ENCODE data around the gene VSX1.

Gene VSX1

DNA sequence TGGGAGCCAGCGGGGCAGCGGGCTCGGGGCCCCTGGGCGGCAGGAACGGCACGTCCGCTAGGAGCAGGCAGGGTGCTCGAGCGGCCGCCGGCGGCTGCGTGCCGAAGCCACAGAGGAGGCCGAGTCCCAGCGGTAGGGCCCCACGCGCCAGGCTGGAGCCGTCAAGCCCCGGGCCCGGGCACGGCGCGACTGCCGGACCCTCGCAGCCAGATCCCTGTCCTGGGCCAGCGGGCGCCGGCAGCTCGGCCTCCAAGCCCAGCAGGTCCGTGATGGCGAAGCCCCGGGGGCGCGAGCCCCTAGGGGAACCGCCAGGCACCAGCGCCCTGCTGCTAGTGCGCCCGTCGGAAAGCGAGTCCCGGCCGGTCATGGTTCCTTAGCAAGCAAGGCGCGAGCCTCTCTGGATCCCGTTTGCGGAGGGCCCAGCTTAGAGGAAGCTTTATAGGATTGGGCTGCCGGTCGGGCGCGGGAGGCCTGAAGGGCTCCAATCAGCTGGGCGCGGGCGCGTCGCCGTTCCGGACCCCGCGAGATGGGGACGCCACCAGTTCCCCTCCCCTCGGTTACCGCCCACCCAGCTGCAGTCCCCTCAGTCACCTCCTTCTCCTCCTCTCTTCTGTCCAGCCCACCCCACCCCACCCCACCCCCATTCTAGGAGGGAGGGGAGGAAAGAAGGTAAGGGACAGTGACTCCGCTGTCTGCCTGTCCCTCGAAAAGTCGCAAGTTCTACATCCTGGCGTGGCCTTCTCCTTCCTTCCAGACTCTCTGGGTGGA is at the start of gene VSX1:
Gene VSX1, minus strand, starts transcription at position 412 of the 768 bp plus-strand sequence. Its CDS starts 45 bp downstream, at position 367.
- no peak within 1 kb of the TSS for H3K4me3 ChIP-seq (ENCODE audit: low read length)
- peaks cover 96% of the 10 kb centered on the region for H3K27me3 ChIP-seq (ENCODE audit: control insufficient read depth, insufficient read depth, low read length)
- peaks cover 11% of the 10 kb centered on the region for H3K4me1 ChIP-seq (ENCODE audit: control insufficient read depth, insufficient read depth, low read length)
- H3K9ac ChIP-seq (ENCODE audit: low read length), result no peak within 1 kb of the TSS
- H3K9me3 ChIP-seq (ENCODE audit: control insufficient read depth, low read length), result no peaks in the 10 kb centered on the region
- H3K36me3 ChIP-seq (ENCODE audit: control insufficient read depth, insufficient read depth, low read length), result no peaks in the 10 kb centered on the region

GRCh38 chr20:25129908-25130307 is 48.0 kb upstream of the VSX1 start:
- Histone ChIP-seq H3K9me3 (ENCODE audit: control insufficient read depth, low read length) (no peaks in the 10 kb centered on the region), H3K36me3 (ENCODE audit: control insufficient read depth, insufficient read depth, low read length) (no peaks in the 10 kb centered on the region), H3K4me1 (ENCODE audit: control insufficient read depth, insufficient read depth, low read length) (peaks cover under 1% of the 10 kb centered on the region), H3K4me3 (ENCODE audit: low read length) (no peak overlapping the region), H3K9ac (ENCODE audit: low read length) (no peak overlapping the region), H3K27me3 (ENCODE audit: control insufficient read depth, insufficient read depth, low read length) (no peaks in the 10 kb centered on the region)

DNA sequence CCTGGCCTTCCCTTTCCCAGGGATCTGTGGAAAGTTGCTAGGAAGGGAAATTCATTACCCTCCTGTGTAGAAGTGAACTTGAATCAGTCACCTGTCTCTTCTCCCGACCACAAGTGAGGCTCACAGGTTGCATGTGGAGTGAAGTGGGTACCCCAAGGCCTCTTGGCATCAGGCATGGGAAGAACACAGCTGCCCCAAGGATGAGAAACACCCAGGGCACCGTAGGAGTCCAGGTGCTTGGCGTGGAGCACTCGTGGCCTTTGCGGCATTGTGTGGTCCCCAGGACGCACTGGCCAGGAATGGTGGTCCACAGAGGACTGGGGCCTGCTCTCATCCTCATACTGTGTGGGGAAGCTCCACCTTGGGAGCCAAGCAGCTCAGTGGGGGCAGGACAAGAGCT is 47.5 kb upstream of the VSX1 start:
- no peak overlapping the region for H3K4me3 ChIP-seq (ENCODE audit: low read length)
- H3K9ac ChIP-seq (ENCODE audit: low read length), result no peak overlapping the region
- no peaks in the 10 kb centered on the region for H3K9me3 ChIP-seq (ENCODE audit: control insufficient read depth, low read length)
- no peaks in the 10 kb centered on the region for H3K4me1 ChIP-seq (ENCODE audit: control insufficient read depth, insufficient read depth, low read length)
- H3K36me3 ChIP-seq (ENCODE audit: control insufficient read depth, insufficient read depth, low read length), result no peaks in the 10 kb centered on the region
- no peaks in the 10 kb centered on the region for H3K27me3 ChIP-seq (ENCODE audit: control insufficient read depth, insufficient read depth, low read length)

- Histone ChIP-seq H3K4me3 (ENCODE audit: low read length) (no peak overlapping the region), H3K4me1 (ENCODE audit: control insufficient read depth, insufficient read depth, low read length) (no peaks in the 10 kb centered on the region), H3K9ac (ENCODE audit: low read length) (no peak overlapping the region), H3K27me3 (ENCODE audit: control insufficient read depth, insufficient read depth, low read length) (no peaks in the 10 kb centered on the region), H3K36me3 (ENCODE audit: control insufficient read depth, insufficient read depth, low read length) (no peaks in the 10 kb centered on the region), H3K9me3 (ENCODE audit: control insufficient read depth, low read length) (no peaks in the 10 kb centered on the region)
Observed at GRCh38 chr20:25128649-25129048, 46.7 kb upstream of the VSX1 start.

GRCh38 chr20:25127761-25128537 is 46.0 kb upstream of the VSX1 start:
- no peaks in the 10 kb centered on the region for H3K9me3 ChIP-seq (ENCODE audit: control insufficient read depth, low read length)
- no peaks in the 10 kb centered on the region for H3K4me1 ChIP-seq (ENCODE audit: control insufficient read depth, insufficient read depth, low read length)
- no peaks in the 10 kb centered on the region for H3K36me3 ChIP-seq (ENCODE audit: control insufficient read depth, insufficient read depth, low read length)
- H3K4me3 ChIP-seq (ENCODE audit: low read length), result no peak overlapping the region
- no peak overlapping the region for H3K9ac ChIP-seq (ENCODE audit: low read length)
- H3K27me3 ChIP-seq (ENCODE audit: control insufficient read depth, insufficient read depth, low read length), result no peaks in the 10 kb centered on the region

GRCh38 chr20:25126204-25127029 is 44.5 kb upstream of the VSX1 start:
- Histone ChIP-seq H3K9ac (ENCODE audit: low read length) (no peak overlapping the region), H3K36me3 (ENCODE audit: control insufficient read depth, insufficient read depth, low read length) (no peaks in the 10 kb centered on the region), H3K27me3 (ENCODE audit: control insufficient read depth, insufficient read depth, low read length) (no peaks in the 10 kb centered on the region), H3K4me3 (ENCODE audit: low read length) (no peak overlapping the region), H3K4me1 (ENCODE audit: control insufficient read depth, insufficient read depth, low read length) (no peaks in the 10 kb centered on the region), H3K9me3 (ENCODE audit: control insufficient read depth, low read length) (no peaks in the 10 kb centered on the region)

DNA sequence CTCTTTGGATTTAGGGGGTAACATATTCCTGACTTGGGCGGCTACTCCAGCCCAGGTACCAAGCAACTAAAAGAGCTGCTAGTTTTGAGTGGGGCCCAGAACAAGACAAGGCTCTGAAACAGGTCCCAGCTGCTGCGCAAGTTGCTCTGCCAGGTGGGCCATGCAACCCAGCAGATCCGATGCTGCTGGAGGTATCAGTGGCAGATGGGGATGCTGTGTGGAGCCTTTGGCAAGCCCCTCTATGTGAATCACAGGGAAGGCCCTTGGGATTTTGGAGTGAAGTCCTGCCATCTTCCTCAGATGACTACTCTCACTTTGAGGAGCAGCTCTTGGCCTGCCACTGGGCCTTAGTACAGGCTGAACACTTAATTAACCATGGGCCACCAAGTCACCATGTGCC is 43.7 kb upstream of the VSX1 start:
- no peak overlapping the region for H3K4me3 ChIP-seq (ENCODE audit: low read length)
- no peaks in the 10 kb centered on the region for H3K27me3 ChIP-seq (ENCODE audit: control insufficient read depth, insufficient read depth, low read length)
- H3K9me3 ChIP-seq (ENCODE audit: control insufficient read depth, low read length), result no peaks in the 10 kb centered on the region

GRCh38 chr20:25120920-25121319 is 39.0 kb upstream of the VSX1 start:
- H3K4me1 ChIP-seq (ENCODE audit: control insufficient read depth, insufficient read depth, low read length), result no peaks in the 10 kb centered on the region
- no peaks in the 10 kb centered on the region for H3K36me3 ChIP-seq (ENCODE audit: control insufficient read depth, insufficient read depth, low read length)
- H3K9ac ChIP-seq (ENCODE audit: low read length), result no peak overlapping the region
- H3K9me3 ChIP-seq (ENCODE audit: control insufficient read depth, low read length), result no peaks in the 10 kb centered on the region
- no peaks in the 10 kb centered on the region for H3K27me3 ChIP-seq (ENCODE audit: control insufficient read depth, insufficient read depth, low read length)
- H3K4me3 ChIP-seq (ENCODE audit: low read length), result no peak overlapping the region

More for the DNA sequence above, 43.7 kb upstream of the VSX1 start:
- Histone ChIP-seq H3K4me1 (ENCODE audit: control insufficient read depth, insufficient read depth, low read length) (no peaks in the 10 kb centered on the region), H3K36me3 (ENCODE audit: control insufficient read depth, insufficient read depth, low read length) (no peaks in the 10 kb centered on the region), H3K9ac (ENCODE audit: low read length) (no peak overlapping the region)

GRCh38 chr20:25120457-25120856 is 38.5 kb upstream of the VSX1 start:
- H3K9ac ChIP-seq (ENCODE audit: low read length), result no peak overlapping the region
- no peak overlapping the region for H3K4me3 ChIP-seq (ENCODE audit: low read length)
- no peaks in the 10 kb centered on the region for H3K36me3 ChIP-seq (ENCODE audit: control insufficient read depth, insufficient read depth, low read length)
- H3K9me3 ChIP-seq (ENCODE audit: control insufficient read depth, low read length), result no peaks in the 10 kb centered on the region
- no peaks in the 10 kb centered on the region for H3K4me1 ChIP-seq (ENCODE audit: control insufficient read depth, insufficient read depth, low read length)
- no peaks in the 10 kb centered on the region for H3K27me3 ChIP-seq (ENCODE audit: control insufficient read depth, insufficient read depth, low read length)

DNA sequence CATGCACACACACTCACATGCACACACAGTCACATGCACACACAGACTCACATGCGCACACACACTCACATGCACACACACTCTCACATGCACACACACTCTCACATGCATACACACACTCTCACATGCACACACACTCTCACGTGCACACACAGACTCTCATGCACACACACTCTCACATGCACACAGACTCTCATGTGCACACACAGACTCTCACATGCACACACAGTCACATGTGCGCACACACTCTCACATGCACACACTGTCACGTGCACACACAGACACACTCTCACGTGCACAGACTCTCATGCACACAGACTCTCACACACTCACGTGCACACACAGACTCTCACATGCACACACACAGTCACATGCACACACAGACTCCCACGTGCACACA is 36.6 kb upstream of the VSX1 start:
- no peak overlapping the region for H3K4me3 ChIP-seq (ENCODE audit: low read length)
- H3K4me1 ChIP-seq (ENCODE audit: control insufficient read depth, insufficient read depth, low read length), result no peaks in the 10 kb centered on the region
- H3K9ac ChIP-seq (ENCODE audit: low read length), result no peak overlapping the region
- no peaks in the 10 kb centered on the region for H3K36me3 ChIP-seq (ENCODE audit: control insufficient read depth, insufficient read depth, low read length)
- no peaks in the 10 kb centered on the region for H3K9me3 ChIP-seq (ENCODE audit: control insufficient read depth, low read length)
- H3K27me3 ChIP-seq (ENCODE audit: control insufficient read depth, insufficient read depth, low read length), result no peaks in the 10 kb centered on the region

GRCh38 chr20:25117990-25118389 is 36.0 kb upstream of the VSX1 start:
- no peak overlapping the region for H3K9ac ChIP-seq (ENCODE audit: low read length)
- no peaks in the 10 kb centered on the region for H3K27me3 ChIP-seq (ENCODE audit: control insufficient read depth, insufficient read depth, low read length)

More at GRCh38 chr20:25117990-25118389, 36.0 kb upstream of the VSX1 start:
- Histone ChIP-seq H3K36me3 (ENCODE audit: control insufficient read depth, insufficient read depth, low read length) (no peaks in the 10 kb centered on the region), H3K9me3 (ENCODE audit: control insufficient read depth, low read length) (no peaks in the 10 kb centered on the region), H3K4me1 (ENCODE audit: control insufficient read depth, insufficient read depth, low read length) (no peaks in the 10 kb centered on the region), H3K4me3 (ENCODE audit: low read length) (no peak overlapping the region)

Data from mucosa of stomach (tissue), 1 donor.